ENCODE measurements around the gene IL15RA. TPM values are rescaled to one million over a fixed set of nuclear protein-coding genes. Genes with fewer than 3 reads are reported as not detected.
"Not testable (repeated sequence)": the region's sequence is repeated elsewhere in the genome, so short reads cannot be mapped to it uniquely, and the experiment has no call there.

IL15RA gene
- total and polyA plus RNA-seq, 12 donors: 2.8 to 55.8 (median 10.0) TPM

DNA sequence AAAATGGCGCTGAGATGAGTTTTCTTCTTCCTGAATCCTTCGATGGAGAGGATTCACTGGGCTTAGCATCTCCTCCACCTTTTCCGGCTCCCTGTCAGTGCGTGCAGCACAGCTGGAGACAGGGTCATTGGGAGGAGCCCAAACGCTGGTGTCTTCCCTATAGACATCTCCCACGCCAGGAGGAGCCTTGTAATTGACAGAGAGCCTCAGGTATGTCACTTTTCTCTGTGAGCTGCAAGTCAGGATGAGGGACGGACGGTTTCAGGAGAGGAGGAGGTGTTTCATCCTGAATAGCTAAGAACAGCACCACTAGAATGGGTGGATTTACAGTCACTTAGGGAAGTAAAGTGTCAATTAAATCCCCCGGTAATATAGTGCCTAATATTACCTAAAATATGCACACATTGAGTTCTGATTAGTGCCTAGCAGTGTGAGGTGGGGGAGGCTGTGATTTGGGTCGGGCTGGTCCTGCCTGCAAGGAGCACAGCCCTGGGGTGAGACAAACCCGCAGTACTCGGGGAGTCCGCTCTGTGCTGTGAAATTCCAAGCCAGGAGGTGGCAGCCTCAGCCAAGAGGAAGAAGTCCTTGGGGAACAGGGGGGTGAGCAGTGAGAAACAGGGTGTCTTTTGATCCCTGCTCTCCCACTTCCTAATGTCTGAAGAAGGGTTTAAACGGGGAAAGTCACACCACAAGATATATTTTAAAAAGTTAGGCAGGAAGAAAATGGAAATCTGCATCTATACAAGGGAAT, 28.2 kb downstream of the IL15RA start:
- H3K27me3 ChIP-seq: no peaks in the 10 kb centered on the region
- no peak overlapping the region for H3K27ac ChIP-seq
- H3K4me1 ChIP-seq (replicated peaks in 1 of 2): peaks cover 9 to 37% of the 10 kb centered on the region in 2 donors
- 44 to 55% (median 45%) methylated on average over 14 of the region's 14 CpGs for WGBS, 4 donors
- peaks cover 0 to 9% of the 10 kb centered on the region in 2 donors for H3K36me3 ChIP-seq (replicated peaks in 1 of 2)
- DNase-seq: peak; percentile 60 to 78 (median 69)
- intact Hi-C loops (cut with DNase I): no loop called here
- no peak overlapping the region for H3K4me3 ChIP-seq
- TF ChIP-seq, protein P1, sequence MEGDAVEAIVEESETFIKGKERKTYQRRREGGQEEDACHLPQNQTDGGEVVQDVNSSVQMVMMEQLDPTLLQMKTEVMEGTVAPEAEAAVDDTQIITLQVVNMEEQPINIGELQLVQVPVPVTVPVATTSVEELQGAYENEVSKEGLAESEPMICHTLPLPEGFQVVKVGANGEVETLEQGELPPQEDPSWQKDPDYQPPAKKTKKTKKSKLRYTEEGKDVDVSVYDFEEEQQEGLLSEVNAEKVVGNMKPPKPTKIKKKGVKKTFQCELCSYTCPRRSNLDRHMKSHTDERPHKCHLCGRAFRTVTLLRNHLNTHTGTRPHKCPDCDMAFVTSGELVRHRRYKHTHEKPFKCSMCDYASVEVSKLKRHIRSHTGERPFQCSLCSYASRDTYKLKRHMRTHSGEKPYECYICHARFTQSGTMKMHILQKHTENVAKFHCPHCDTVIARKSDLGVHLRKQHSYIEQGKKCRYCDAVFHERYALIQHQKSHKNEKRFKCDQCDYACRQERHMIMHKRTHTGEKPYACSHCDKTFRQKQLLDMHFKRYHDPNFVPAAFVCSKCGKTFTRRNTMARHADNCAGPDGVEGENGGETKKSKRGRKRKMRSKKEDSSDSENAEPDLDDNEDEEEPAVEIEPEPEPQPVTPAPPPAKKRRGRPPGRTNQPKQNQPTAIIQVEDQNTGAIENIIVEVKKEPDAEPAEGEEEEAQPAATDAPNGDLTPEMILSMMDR (IDR thresholded peaks at IDR 0.05): peak in 5 of 6 experiments; percentile 18 to 55 (median 54)
- TF ChIP-seq POLR2A (IDR thresholded peaks at IDR 0.05): no peak
- no peaks in the 10 kb centered on the region for H3K9me3 ChIP-seq (replicated peaks in 1 of 3)

DNA sequence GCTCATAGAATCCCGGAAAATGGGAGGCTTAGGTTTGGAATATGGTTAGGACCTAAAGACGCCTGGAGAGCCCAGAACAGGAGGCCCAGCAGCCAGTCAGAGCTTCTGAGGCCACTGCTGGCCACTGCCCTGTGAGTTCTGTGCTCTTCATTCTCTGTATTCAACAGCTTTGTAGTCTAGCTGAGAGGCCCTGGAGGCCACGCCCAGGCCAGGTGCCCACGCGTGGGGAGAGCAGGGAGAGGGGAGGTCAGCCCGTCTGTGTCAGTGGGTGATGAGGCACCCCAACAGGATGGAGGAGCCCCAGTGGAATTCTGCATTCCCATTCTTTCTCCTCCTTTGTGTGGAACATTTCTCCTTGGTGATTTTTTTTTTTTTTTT, 29.1 kb downstream of the IL15RA start:
- TF ChIP-seq, protein P1 (IDR thresholded peaks at IDR 0.05): no peak
- TF ChIP-seq POLR2A (IDR thresholded peaks at IDR 0.05): no peak
- no peak overlapping the region for H3K27ac ChIP-seq
- intact Hi-C loops (cut with DNase I): no loop called here
- peaks cover 0 to 9% of the 10 kb centered on the region in 2 donors for H3K36me3 ChIP-seq (replicated peaks in 1 of 2)
- no peak for DNase-seq
- no peaks in the 10 kb centered on the region for H3K9me3 ChIP-seq (replicated peaks in 1 of 3)
- no peaks in the 10 kb centered on the region for H3K27me3 ChIP-seq
- 75 to 92% (median 85%) methylated on average over 6 of the region's 6 CpGs for WGBS, 4 donors
- peaks cover 9 to 47% of the 10 kb centered on the region in 2 donors for H3K4me1 ChIP-seq (replicated peaks in 1 of 2)
- no peak overlapping the region for H3K4me3 ChIP-seq

GRCh38 chr10:5947471-5948207, 29.7 kb downstream of the IL15RA start:
- H3K27me3 ChIP-seq: no peaks in the 10 kb centered on the region
- intact Hi-C loops (cut with DNase I): no loop called here
- peaks cover 0 to 6% of the 10 kb centered on the region in 2 donors for H3K36me3 ChIP-seq (replicated peaks in 1 of 2)
- 85 to 91% (median 87%) methylated on average over 17 of the region's 17 CpGs for WGBS, 4 donors
- peaks cover 9 to 51% of the 10 kb centered on the region in 2 donors for H3K4me1 ChIP-seq (replicated peaks in 1 of 2)
- peak overlapping the region in 1 of 5 donors; percentile 94 for H3K27ac ChIP-seq
- no peak overlapping the region for H3K4me3 ChIP-seq
- H3K9me3 ChIP-seq (replicated peaks in 1 of 3): no peaks in the 10 kb centered on the region
- DNase-seq: no peak
- TF ChIP-seq POLR2A (IDR thresholded peaks at IDR 0.05): no peak
- TF ChIP-seq, protein P1 (IDR thresholded peaks at IDR 0.05): no peak

- intact Hi-C loops (cut with DNase I): no loop called here
- Histone ChIP-seq H3K4me3 (no peak overlapping the region), H3K9me3 (replicated peaks in 1 of 3) (no peaks in the 10 kb centered on the region), H3K27ac (peak overlapping the region in 2 of 5 donors; percentile 89 to 94), H3K36me3 (replicated peaks in 1 of 2) (no peaks in the 10 kb centered on the region), H3K4me1 (replicated peaks in 1 of 2) (peaks cover 9 to 53% of the 10 kb centered on the region in 2 donors), H3K27me3 (no peaks in the 10 kb centered on the region)
- 80 to 89% (median 84%) methylated on average over 7 to 8 of the region's 8 CpGs for WGBS, 4 donors
- no peak for DNase-seq
- no peak for TF ChIP-seq POLR2A (IDR thresholded peaks at IDR 0.05)
- TF ChIP-seq, protein P1 (IDR thresholded peaks at IDR 0.05): no peak
These were observed 30.6 kb downstream of the IL15RA start for GRCh38 chr10:5946786-5947185.

DNA sequence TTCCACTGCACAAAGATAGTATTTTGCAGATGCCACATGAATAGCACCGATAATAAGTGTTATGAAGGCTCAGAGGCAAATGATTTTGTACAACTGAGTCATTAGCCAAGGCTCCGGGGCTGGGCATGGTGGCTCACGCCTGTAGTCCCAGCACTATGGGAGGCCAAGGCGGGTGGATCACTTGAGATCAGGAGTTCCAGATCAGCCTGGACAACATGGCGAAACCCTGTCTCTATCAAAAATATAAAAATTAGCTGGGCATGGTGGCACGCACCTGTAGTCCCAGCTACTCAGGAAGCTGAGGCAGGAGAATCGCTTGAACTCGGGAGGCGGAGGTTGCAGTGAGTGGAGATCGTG, 30.9 kb downstream of the IL15RA start:
- H3K27ac ChIP-seq: peak overlapping the region in 4 of 5 donors; percentile 51 to 94 (median 85)
- H3K4me3 ChIP-seq: not testable (repeated sequence)

More for the DNA sequence above, 30.9 kb downstream of the IL15RA start:
- DNase-seq; H3K27me3 ChIP-seq; H3K9me3 ChIP-seq (replicated peaks in 1 of 3); intact Hi-C loops (cut with DNase I); H3K36me3 ChIP-seq (replicated peaks in 1 of 2): not testable (repeated sequence)
- peaks cover 9 to 57% of the 10 kb centered on the region in 2 donors for H3K4me1 ChIP-seq (replicated peaks in 1 of 2)
- 83 to 89% (median 88%) methylated on average over 10 of the region's 10 CpGs for WGBS, 4 donors

All from adrenal gland (tissue), 12 donors.